Forelimb muscle (tissue), 1 donor: ENCODE measurements around the gene NAV2. TPM values are rescaled to one million over a fixed set of nuclear protein-coding genes. Genes with fewer than 3 reads are reported as not detected.

Experiments used
- DNase-seq: peaks from one replicate; pipeline ENCODE4 v3.0.0-alpha.2; 2013; ENCODE audit warnings: low read depth
- polyA plus RNA-seq: library from polyadenylated mRNA; unstranded; fragments of 120-200 nt; gene quantifications from one replicate; pipeline ENCODE4 v1.2.1, GENCODE V29; 2013; ENCODE audit not compliant: insufficient read length

The NAV2 gene
- polyA plus RNA-seq, 1 donor: 61.1 TPM

DNA sequence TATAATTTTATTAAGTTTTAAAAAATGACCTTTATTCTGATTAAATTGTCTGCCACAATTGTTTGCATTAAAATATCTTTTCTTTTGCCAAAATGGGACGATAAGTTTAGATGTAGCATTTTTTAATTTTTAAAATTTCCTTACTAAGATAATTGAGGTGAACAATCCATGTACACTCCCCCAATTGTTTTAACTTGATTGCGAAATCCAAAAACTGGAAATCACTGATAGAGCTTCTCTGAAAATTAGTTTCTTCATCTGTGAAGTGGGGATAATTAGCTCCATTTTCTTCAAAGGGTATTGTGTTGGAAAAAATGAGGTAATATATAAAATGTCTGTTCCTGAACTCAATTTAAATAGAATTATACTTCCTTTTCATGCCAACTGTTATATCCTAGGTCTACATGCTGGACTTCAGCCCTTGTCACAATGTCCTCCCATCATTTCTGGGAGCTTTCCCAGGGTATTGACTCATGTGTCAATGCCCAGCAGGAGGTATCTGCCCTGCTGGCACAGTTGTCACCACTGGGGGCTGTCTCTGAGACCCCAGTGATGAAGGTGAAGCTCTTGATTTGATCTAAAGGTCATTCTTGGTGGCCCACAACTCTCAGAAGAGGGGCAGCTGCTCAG is 28.7 kb upstream of the NAV2 start:
- DNase-seq: no peak

DNA sequence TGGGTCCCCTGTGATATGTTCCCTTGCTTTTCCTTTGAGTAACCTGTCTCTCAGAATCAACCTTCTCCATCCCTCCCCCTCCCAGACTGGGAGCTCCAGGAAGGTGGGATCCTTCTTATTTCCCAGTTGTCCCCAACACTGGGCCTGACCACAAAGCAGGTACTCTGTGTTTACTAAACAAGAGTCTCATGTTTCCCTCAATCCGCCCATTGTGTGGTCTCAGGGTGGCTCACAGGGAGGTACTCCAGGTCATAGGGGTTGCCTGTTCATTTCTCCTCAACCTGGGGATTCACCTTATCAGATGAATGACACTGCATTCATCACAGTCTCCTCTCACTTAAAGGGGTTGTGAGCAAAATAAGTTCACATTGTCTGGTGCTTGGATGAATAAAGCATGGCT is 26.4 kb upstream of the NAV2 start:
- DNase-seq: no peak

DNA sequence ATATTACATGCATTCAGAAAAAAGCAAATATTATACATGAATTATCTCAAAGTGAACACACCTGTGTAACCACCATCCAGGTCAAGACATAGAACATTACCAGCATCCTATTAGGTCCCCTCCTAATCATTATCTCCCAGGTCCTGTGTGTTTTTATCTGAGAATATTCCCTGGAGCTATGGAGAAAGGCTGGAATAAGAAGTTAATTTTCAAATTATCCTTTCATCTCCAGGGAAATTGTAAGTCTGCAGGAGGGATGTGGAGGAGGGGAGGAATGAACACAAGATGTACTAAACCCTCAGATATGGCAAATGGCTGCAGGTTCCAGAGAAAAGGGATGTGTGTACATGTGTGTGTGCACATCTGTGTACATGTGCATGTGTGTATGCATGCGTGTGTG is 25.2 kb upstream of the NAV2 start:
- no peak for DNase-seq

DNA sequence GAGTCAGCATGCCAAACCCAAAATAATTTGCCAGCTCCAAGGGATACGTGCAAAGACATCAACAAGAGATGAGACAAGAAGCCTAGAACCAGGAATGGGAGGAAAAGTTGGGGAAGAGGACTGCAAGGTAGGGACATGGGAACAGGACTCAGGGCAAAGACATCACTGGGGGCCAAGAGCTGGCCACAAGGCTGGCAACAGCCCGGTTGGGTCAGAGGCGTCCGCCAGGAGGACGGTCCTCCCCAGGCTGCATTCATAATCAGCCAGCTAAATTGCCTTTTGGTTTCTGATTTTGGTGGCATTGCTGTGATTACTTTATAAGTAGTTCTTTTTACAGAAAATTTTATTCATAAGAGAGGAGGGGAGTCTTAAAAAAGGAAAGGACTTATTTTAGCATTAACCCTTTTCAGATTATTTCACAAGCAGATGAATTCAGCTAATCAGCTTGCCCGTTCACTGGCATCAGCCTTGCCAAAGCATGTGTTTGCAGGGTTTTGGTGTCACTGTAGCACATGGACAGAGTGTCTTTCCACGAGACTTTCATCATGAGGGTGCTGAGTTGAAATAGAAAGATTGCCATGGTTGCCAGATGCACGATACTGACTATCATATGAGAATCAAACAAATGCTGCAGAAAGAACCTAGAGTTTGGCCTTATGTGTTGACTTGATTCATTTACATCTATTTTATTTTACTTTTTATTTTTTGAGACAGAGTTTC is 23.2 kb upstream of the NAV2 start:
- no peak for DNase-seq

DNA sequence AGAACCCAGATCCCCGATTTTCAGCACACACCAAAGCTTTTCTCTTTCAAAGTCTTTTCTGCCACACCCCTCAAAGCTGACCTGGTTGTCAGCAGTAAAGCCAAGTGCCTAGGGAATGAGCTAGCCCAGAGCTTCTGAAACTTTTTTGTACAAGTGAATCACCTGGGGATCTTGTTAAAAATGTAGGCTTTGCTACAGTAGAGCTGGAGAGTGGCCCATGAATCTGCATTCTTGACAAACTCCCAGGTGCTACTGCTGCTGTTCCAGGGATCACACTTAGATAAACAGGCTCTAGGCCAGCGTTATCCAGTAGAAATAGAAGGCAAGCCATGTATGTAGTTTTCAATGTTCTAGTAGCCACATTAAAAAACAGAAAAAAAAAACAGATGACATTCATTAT is 21.8 kb upstream of the NAV2 start:
- DNase-seq: no peak

GRCh38 chr11:19691815-19692500 is 20.7 kb upstream of the NAV2 start:
- DNase-seq: no peak

GRCh38 chr11:19693146-19693545 is 19.5 kb upstream of the NAV2 start:
- DNase-seq: no peak

DNA sequence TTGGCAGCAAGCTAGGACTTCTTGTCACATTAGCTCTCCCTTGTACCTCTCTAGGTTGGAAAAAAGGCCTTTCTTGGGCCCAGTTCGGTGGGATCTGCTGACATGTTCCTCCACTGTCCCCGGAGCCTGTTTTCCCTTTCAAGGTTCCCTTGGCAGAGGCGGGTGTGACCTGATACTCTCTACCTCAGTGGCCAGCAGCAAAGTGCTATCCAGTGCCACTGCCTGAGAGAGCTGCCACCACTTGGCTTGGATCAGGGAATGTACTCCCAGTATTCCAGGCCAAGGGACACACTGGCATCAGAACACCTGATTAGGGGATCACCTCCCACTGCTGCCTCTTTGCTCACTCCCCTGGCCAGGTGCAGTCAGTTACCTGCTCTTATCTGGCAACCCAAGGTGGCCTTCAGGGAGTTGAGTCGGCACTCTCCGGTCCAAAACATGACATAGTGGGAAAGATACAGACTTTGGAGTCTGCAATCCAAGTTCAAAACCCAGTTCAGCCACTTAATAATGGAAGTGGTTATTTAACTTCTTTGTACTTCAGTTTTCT is 17.8 kb upstream of the NAV2 start:
- no peak for DNase-seq

- DNase-seq: no peak
Observed at GRCh38 chr11:19696073-19696472, 16.6 kb upstream of the NAV2 start.

GRCh38 chr11:19696904-19697303 is 15.7 kb upstream of the NAV2 start:
- DNase-seq: no peak

GRCh38 chr11:19697721-19698121 is 14.9 kb upstream of the NAV2 start:
- no peak for DNase-seq

- no peak for DNase-seq
Observed at GRCh38 chr11:19698493-19699292, 13.9 kb upstream of the NAV2 start.

GRCh38 chr11:19701421-19701820 is 11.2 kb upstream of the NAV2 start:
- DNase-seq: no peak

- no peak for DNase-seq
Observed at GRCh38 chr11:19702620-19703019, 10.0 kb upstream of the NAV2 start.

DNA sequence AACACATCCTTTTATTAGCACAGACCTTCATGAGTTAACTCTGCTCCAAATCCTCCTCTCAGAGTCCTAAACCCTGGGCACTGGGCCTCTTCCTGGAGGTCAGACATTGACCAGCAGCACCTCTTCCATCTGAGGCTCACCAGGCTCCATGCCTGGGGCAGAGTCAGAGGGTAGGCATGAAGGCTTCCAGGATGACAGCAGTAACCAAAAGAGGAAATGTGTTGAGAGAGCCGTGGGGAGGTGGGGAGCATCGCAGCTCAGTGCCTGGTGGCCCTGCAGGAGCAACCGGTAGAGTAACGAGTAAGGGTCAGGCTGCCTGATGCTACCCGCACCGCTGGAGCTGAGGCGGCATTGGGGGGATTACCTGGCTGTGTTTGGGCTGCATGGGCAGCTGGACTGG is 9.4 kb upstream of the NAV2 start:
- no peak for DNase-seq

DNA sequence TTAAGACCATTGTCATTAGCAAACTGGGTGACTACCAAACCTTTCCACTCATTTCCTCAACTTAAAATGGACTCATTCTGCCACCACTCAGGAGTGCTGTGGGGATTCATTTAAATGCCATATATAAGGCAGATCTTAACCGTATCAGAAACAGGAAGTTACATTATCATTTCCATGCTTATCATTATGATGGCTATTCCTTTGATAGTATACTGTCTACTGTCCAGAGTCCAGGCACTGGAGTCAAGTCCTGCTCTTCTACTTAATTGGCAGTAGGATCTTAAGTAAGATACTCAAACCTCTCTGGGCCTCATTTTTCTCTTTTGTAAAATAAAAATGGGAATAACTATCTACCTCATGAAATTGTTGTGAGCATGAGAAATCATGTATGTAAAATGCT is 8.4 kb upstream of the NAV2 start:
- no peak for DNase-seq

DNA sequence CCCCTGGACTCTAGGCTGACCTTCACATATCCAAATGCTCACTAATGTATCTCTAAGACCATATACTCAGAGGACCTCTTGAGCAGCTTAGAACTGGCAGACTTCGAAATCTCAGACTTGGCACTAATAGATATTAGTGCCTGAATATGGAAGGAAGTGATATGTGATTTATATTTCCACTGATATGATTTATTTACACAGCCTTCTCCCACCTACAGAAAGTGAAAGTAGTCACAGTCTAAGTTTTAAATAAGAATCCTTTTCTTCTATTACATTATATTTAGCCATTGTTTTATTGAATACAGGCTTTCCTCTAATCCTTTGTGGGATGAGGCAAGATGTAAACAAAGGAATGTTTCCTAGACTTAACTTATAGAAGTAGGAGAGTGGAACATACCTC is 6.7 kb upstream of the NAV2 start:
- DNase-seq: no peak

- DNase-seq: no peak
Observed at GRCh38 chr11:19711911-19712280, 741 bp upstream of the NAV2 start.

DNA sequence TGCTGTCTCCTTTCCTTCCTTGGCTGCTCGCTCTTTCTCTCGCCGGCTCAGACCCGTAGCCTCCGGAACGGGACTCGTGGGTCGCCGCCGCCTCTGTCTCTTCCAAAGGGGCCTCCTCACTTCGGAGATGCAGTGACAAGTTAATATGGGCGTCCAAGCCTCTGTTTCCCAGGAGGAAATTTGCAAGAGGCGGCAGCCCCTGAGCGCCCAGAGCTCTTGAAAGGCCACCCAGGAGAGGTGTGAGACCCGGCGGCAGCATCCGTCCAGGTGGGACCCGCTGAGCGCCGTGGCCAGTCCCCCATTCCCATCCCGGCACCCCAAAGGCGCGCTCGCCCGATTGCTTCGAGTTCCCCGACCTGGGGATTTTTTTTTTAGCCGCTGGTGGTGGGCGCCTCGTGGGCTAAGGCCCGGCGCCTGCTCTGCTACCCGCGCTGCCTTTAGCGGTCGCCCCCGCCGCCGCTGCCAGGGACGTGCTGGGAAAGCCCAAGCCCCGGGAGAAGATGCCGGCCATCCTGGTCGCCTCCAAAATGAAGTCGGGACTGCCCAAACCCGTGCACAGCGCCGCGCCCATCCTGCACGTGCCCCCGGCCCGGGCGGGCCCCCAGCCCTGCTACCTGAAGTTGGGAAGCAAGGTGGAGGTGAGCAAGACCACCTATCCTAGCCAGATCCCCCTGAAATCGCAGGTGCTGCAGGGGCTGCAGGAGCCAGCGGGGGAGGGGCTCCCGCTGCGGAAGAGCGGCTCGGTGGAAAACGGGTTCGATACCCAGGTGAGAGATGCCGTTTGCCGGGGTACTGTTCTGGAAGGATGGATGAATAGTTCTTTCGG is 772 bp downstream of the NAV2 start:
- DNase-seq: no peak

DNA sequence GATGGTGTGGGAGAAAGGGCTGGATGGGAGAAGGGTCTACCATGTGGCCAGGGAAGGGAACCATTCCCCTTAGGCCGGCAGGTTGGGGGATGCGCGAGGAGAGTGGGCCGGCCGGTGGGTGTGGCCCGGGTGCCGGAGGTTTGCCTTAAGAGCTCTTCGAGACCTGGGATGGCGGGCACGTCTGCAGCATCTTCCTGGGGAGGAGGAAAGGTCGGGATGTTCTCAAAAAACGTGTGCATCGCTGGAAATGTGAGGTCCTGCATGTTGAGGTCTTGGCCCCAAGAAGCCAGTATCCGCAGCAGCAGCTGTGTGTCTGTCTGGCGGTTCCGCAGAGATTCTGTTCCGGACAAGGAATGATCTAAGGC is 1.4 kb downstream of the NAV2 start:
- DNase-seq: no peak
